Liver (tissue), 9 donors: Measurements from ENCODE around the gene PPFIA2. TPM values are rescaled to one million over a fixed set of nuclear protein-coding genes. Genes with fewer than 3 reads are reported as not detected.

Experiments
- DNase-seq: peaks from one replicate; pipeline ENCODE4 v3.0.0-alpha.2; 2017; ENCODE audit warnings: low spot score
- H3K27ac ChIP-seq, 2 donors: one replicate each; pipeline ENCODE4 v1.7.0; 2013; ENCODE audit warnings: inconsistent platforms in 2 of 2, low read length in 2 of 2, control low read depth in 1 of 2, low read depth in 1 of 2, mild to moderate bottlenecking in 1 of 2
- H3K27me3 ChIP-seq, 4 donors: one replicate each; pipeline versions ENCODE4 v1.6.1 to v1.7.0; 2013; ENCODE audit warnings: low read length in 3 of 4, inconsistent platforms in 1 of 4, mild to moderate bottlenecking in 1 of 4, moderate library complexity in 1 of 4; ENCODE audit not compliant: control insufficient read depth in 4 of 4, insufficient read depth in 4 of 4
- H3K36me3 ChIP-seq, 4 donors: one replicate each; pipeline versions ENCODE4 v1.6.1 to v1.7.0; 2013; ENCODE audit warnings: low read length in 3 of 4, mild to moderate bottlenecking in 3 of 4, low read depth in 1 of 4, moderate library complexity in 1 of 4; ENCODE audit not compliant: control insufficient read depth in 4 of 4, insufficient read depth in 3 of 4
- H3K4me1 ChIP-seq, 4 donors: one replicate each; pipeline versions ENCODE4 v1.6.1 to v1.7.0; 2013; ENCODE audit warnings: low read length in 3 of 4, mild to moderate bottlenecking in 3 of 4, moderate library complexity in 1 of 4; ENCODE audit not compliant: control insufficient read depth in 4 of 4, insufficient read depth in 4 of 4
- H3K4me3 ChIP-seq, 3 donors: one replicate each; pipeline versions ENCODE4 v1.6.1 to v1.7.0; 2013; ENCODE audit warnings: low read length in 3 of 3, control low read depth in 1 of 3, low read depth in 1 of 3, mild to moderate bottlenecking in 1 of 3
- H3K9ac ChIP-seq, 2 donors: one replicate each; pipeline ENCODE4 v1.7.0; 2013; ENCODE audit warnings: low read length in 2 of 2, mild to moderate bottlenecking in 2 of 2, moderate library complexity in 2 of 2, control low read depth in 1 of 2, low read depth in 1 of 2
- H3K9me3 ChIP-seq, 4 donors: one replicate each; pipeline versions ENCODE4 v1.6.1 to v1.7.0; 2013; ENCODE audit warnings: low read length in 3 of 4; ENCODE audit not compliant: control insufficient read depth in 4 of 4
- EGR1 ChIP-seq, 2 donors: IDR thresholded peaks; 2 replicates each; pipeline ENCODE4 v1.6.1; 2016 to 2018; ENCODE audit warnings: antibody characterized with exemption in 2 of 2, low read depth in 2 of 2
- FOXA1 ChIP-seq: IDR thresholded peaks from 2 replicates; pipeline ENCODE4 v1.6.1; 2016; ENCODE audit warnings: antibody characterized with exemption
- FOXA2 ChIP-seq: IDR thresholded peaks from 2 replicates; pipeline ENCODE4 v1.6.1; 2016; ENCODE audit warnings: antibody characterized with exemption
- HNF4A ChIP-seq, 2 donors: conservative IDR thresholded peaks; 2 replicates each; pipeline ENCODE4 v1.6.1; 2016; ENCODE audit warnings: antibody characterized with exemption in 2 of 2, mild to moderate bottlenecking in 2 of 2
- JUND ChIP-seq, 2 donors: IDR thresholded peaks; 2 replicates each; pipeline ENCODE4 v1.6.1; 2016; ENCODE audit warnings: antibody characterized with exemption in 2 of 2
- NR2F2 ChIP-seq: IDR thresholded peaks from 2 replicates; pipeline ENCODE4 v1.6.1; 2016; ENCODE audit warnings: antibody characterized with exemption
- RAD21 ChIP-seq, 2 donors: IDR thresholded peaks; 2 replicates each; pipeline ENCODE4 v1.6.1; 2016; ENCODE audit warnings: antibody characterized with exemption in 2 of 2, mild to moderate bottlenecking in 2 of 2
- RXRA ChIP-seq, 2 donors: IDR thresholded peaks; 2 replicates each; pipeline ENCODE4 v1.6.1; 2017 to 2018; ENCODE audit warnings: antibody characterized with exemption in 2 of 2, mild to moderate bottlenecking in 1 of 2
- SP1 ChIP-seq: IDR thresholded peaks from 2 replicates; pipeline ENCODE4 v1.6.1; 2018; ENCODE audit warnings: antibody characterized with exemption, mild to moderate bottlenecking
- TAF1 ChIP-seq: conservative IDR thresholded peaks from 2 replicates; pipeline ENCODE4 v1.6.1; 2016; ENCODE audit warnings: antibody characterized with exemption, mild to moderate bottlenecking
- WGBS: extraction: QIAGEN DNeasy Blood & Tissue Kit; methylation state at CpG from one replicate; pipeline ENCODE4 v1.1.7; 2013; 5-methylcytosine and 5-hydroxymethylcytosine counted together
- polyA plus RNA-seq, 2 donors: library from polyadenylated mRNA; stranded (reverse) in 1 of 2; unstranded in 1 of 2; fragments of 200-250 nt in 1 of 2; fragments of >200 nt in 1 of 2; fragmentation: Nextera tagmentation in 1 of 2; extraction: Ambion mirVana in 1 of 2; gene quantifications; one replicate each; pipeline versions ENCODE4 v1.2.1 to v1.2.3, GENCODE V29; 2013 to 2015
- total RNA-seq, 2 donors: library from RNA; depleted of rRNA; stranded (reverse); fragments of >200 nt; gene quantifications; one replicate each; pipeline ENCODE4 v1.2.3, GENCODE V29; 2014
- TF ChIP-seq, protein P1 (sequence below): IDR thresholded peaks from 2 replicates; pipeline ENCODE4 v1.6.1; 2016; ENCODE audit warnings: antibody characterized with exemption
- TF ChIP-seq, protein P2 (sequence below): IDR thresholded peaks from 2 replicates; pipeline ENCODE4 v1.6.1; 2016; ENCODE audit warnings: antibody characterized with exemption, mild to moderate bottlenecking
- TF ChIP-seq, protein P3 (sequence below): IDR thresholded peaks from 2 replicates; pipeline ENCODE4 v1.6.1; 2016; ENCODE audit warnings: antibody characterized with exemption
- TF ChIP-seq, protein P4 (sequence below): fragments of 150-350 bp; IDR thresholded peaks from 2 replicates; pipeline ENCODE4 v1.5.1; 2017; ENCODE audit warnings: improper control_type of control experiment, low read depth, low read length; ENCODE audit not compliant: missing input control
- TF ChIP-seq, protein P5 (sequence below): IDR thresholded peaks from 2 replicates; pipeline ENCODE4 v1.6.1; 2016; ENCODE audit warnings: antibody characterized with exemption
- donor health status: healthy.
- donor health status: healthy.
- donor health status: healthy.
- donor health status: healthy.
- donor health status: healthy.

PPFIA2 gene
- total and polyA plus RNA-seq, 4 donors = 0.05 to 0.50 (median 0.22) TPM; not detected in 1

DNA sequence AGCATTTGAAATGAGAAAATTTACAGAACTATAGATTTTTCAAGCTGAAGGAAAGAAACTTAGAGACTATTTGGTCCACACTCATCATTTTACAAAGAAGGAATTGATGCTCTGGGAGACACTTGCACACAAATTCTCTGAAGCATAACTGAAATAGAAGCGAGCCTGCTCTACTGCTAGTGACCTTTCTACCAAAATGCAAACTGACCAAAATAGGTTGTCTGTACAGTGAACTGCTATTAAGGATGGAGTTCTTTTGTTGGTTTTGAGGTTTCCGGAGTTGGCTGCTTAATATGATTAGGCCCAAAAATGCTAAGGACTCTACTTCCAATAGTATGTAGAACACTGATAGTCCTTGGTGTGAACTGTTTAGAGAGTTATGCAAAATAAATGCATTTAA, 194.9 kb downstream of the PPFIA2 start:
- no peak for DNase-seq
- Histone ChIP-seq H3K9ac (no peak overlapping the region), H3K27me3 (no peaks in the 10 kb centered on the region), H3K4me3 (no peak overlapping the region), H3K4me1 (no peaks in the 10 kb centered on the region), H3K36me3 (no peaks in the 10 kb centered on the region), H3K27ac (no peak overlapping the region), H3K9me3 (no peaks in the 10 kb centered on the region)
- 84% methylated on average over 2 of the region's 2 CpGs for WGBS
- no peak for TF ChIP-seq EGR1 (IDR thresholded peaks at IDR 0.05; ENCODE audit: low read depth in 2 of 2)
- no peak for TF ChIP-seq FOXA2
- TF ChIP-seq SP1 = no peak
- no peak for TF ChIP-seq NR2F2
- no peak for TF ChIP-seq FOXA1
- TF ChIP-seq, protein P1, sequence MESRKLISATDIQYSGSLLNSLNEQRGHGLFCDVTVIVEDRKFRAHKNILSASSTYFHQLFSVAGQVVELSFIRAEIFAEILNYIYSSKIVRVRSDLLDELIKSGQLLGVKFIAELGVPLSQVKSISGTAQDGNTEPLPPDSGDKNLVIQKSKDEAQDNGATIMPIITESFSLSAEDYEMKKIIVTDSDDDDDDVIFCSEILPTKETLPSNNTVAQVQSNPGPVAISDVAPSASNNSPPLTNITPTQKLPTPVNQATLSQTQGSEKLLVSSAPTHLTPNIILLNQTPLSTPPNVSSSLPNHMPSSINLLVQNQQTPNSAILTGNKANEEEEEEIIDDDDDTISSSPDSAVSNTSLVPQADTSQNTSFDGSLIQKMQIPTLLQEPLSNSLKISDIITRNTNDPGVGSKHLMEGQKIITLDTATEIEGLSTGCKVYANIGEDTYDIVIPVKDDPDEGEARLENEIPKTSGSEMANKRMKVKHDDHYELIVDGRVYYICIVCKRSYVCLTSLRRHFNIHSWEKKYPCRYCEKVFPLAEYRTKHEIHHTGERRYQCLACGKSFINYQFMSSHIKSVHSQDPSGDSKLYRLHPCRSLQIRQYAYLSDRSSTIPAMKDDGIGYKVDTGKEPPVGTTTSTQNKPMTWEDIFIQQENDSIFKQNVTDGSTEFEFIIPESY = no peak
- TF ChIP-seq, protein P2, sequence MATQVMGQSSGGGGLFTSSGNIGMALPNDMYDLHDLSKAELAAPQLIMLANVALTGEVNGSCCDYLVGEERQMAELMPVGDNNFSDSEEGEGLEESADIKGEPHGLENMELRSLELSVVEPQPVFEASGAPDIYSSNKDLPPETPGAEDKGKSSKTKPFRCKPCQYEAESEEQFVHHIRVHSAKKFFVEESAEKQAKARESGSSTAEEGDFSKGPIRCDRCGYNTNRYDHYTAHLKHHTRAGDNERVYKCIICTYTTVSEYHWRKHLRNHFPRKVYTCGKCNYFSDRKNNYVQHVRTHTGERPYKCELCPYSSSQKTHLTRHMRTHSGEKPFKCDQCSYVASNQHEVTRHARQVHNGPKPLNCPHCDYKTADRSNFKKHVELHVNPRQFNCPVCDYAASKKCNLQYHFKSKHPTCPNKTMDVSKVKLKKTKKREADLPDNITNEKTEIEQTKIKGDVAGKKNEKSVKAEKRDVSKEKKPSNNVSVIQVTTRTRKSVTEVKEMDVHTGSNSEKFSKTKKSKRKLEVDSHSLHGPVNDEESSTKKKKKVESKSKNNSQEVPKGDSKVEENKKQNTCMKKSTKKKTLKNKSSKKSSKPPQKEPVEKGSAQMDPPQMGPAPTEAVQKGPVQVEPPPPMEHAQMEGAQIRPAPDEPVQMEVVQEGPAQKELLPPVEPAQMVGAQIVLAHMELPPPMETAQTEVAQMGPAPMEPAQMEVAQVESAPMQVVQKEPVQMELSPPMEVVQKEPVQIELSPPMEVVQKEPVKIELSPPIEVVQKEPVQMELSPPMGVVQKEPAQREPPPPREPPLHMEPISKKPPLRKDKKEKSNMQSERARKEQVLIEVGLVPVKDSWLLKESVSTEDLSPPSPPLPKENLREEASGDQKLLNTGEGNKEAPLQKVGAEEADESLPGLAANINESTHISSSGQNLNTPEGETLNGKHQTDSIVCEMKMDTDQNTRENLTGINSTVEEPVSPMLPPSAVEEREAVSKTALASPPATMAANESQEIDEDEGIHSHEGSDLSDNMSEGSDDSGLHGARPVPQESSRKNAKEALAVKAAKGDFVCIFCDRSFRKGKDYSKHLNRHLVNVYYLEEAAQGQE = no peak
- TF ChIP-seq, protein P3, sequence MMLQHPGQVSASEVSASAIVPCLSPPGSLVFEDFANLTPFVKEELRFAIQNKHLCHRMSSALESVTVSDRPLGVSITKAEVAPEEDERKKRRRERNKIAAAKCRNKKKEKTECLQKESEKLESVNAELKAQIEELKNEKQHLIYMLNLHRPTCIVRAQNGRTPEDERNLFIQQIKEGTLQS = no peak
- TF ChIP-seq TAF1 = no peak
- TF ChIP-seq, protein P4, sequence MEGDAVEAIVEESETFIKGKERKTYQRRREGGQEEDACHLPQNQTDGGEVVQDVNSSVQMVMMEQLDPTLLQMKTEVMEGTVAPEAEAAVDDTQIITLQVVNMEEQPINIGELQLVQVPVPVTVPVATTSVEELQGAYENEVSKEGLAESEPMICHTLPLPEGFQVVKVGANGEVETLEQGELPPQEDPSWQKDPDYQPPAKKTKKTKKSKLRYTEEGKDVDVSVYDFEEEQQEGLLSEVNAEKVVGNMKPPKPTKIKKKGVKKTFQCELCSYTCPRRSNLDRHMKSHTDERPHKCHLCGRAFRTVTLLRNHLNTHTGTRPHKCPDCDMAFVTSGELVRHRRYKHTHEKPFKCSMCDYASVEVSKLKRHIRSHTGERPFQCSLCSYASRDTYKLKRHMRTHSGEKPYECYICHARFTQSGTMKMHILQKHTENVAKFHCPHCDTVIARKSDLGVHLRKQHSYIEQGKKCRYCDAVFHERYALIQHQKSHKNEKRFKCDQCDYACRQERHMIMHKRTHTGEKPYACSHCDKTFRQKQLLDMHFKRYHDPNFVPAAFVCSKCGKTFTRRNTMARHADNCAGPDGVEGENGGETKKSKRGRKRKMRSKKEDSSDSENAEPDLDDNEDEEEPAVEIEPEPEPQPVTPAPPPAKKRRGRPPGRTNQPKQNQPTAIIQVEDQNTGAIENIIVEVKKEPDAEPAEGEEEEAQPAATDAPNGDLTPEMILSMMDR = no peak
- TF ChIP-seq HNF4A (conservative IDR thresholded peaks at IDR 0.05) = no peak

DNA sequence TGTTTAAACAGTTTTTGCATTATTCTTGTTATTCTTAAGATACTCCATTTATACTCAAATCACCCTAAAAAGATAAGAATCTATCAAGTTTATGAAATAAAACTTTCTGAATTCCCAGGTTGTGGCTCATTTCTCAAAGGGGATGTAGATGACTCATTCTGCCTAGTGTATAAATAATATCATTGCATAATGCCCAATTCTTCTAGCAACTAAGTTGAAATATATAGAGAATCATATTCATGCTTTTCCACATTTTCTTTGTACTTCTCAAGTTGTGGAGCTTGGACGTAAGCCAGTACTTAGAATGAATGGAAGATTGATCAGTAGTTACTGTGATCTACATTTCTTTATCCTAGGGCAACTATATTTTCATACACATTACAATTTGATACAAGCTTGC, 201.1 kb downstream of the PPFIA2 start:
- WGBS = 66% methylated on average over 1 of the region's 1 CpG
- H3K36me3 ChIP-seq = no peaks in the 10 kb centered on the region
- H3K4me3 ChIP-seq = no peak overlapping the region
- DNase-seq = no peak
- H3K9ac ChIP-seq = no peak overlapping the region
- H3K27ac ChIP-seq = no peak overlapping the region
- no peaks in the 10 kb centered on the region for H3K27me3 ChIP-seq
- no peaks in the 10 kb centered on the region for H3K9me3 ChIP-seq
- H3K4me1 ChIP-seq = no peaks in the 10 kb centered on the region
- TF ChIP-seq SP1 = no peak
- no peak for TF ChIP-seq NR2F2
- TF ChIP-seq, protein P5, sequence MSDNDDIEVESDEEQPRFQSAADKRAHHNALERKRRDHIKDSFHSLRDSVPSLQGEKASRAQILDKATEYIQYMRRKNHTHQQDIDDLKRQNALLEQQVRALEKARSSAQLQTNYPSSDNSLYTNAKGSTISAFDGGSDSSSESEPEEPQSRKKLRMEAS = no peak
- TF ChIP-seq, protein P3 = no peak
- TF ChIP-seq EGR1 (IDR thresholded peaks at IDR 0.05; ENCODE audit: low read depth in 2 of 2) = no peak
- TF ChIP-seq, protein P4 = no peak
- no peak for TF ChIP-seq JUND (IDR thresholded peaks at IDR 0.05)
- TF ChIP-seq RXRA (IDR thresholded peaks at IDR 0.05) = no peak
- no peak for TF ChIP-seq RAD21 (IDR thresholded peaks at IDR 0.05)
- TF ChIP-seq, protein P2 = no peak
